ENCODE data around the gene MACO1. TPM values are rescaled to one million over a fixed set of nuclear protein-coding genes. Genes with fewer than 3 reads are reported as not detected.
"Not testable (repeated sequence)": the region's sequence is repeated elsewhere in the genome, so short reads cannot be mapped to it uniquely, and the experiment has no call there.

Gene MACO1
- total RNA-seq, result 7.9 and 11.5 TPM in 2 replicates

- no peak for TF ChIP-seq CTCF (conservative IDR thresholded peaks at IDR 0.05; ENCODE audit: low read depth, low read length)
- H3K4me3 ChIP-seq (ENCODE audit: low read depth, low read length), result peak within 1 kb of the TSS; percentile 87
- DNase-seq (ENCODE audit: low read depth), result peak; percentile 83
Observed at GRCh38 chr1:25430073-25430966, at the start of gene MACO1. MACO1 (plus strand) TSS chr1:25430897; CDS start chr1:25431099, 202 bp downstream.

GRCh38 chr1:25382543-25382942 lies 48.2 kb upstream of the MACO1 start:
- not testable (repeated sequence) for H3K4me3 ChIP-seq (ENCODE audit: low read depth, low read length); DNase-seq (ENCODE audit: low read depth)

GRCh38 chr1:25383090-25383489 lies 47.6 kb upstream of the MACO1 start:
- not testable (repeated sequence) for DNase-seq (ENCODE audit: low read depth)

GRCh38 chr1:25383875-25384274 lies 46.8 kb upstream of the MACO1 start:
- not testable (repeated sequence) for H3K4me3 ChIP-seq (ENCODE audit: low read depth, low read length); DNase-seq (ENCODE audit: low read depth)

More at GRCh38 chr1:25383090-25383489, 47.6 kb upstream of the MACO1 start:
- H3K4me3 ChIP-seq (ENCODE audit: low read depth, low read length), result not testable (repeated sequence)

- H3K4me3 ChIP-seq (ENCODE audit: low read depth, low read length); DNase-seq (ENCODE audit: low read depth): not testable (repeated sequence)
Observed at GRCh38 chr1:25387096-25387495, 43.6 kb upstream of the MACO1 start.

GRCh38 chr1:25388691-25389090 lies 42.0 kb upstream of the MACO1 start:
- not testable (repeated sequence) for DNase-seq (ENCODE audit: low read depth); H3K4me3 ChIP-seq (ENCODE audit: low read depth, low read length)

- not testable (repeated sequence) for DNase-seq (ENCODE audit: low read depth); H3K4me3 ChIP-seq (ENCODE audit: low read depth, low read length)
Observed at GRCh38 chr1:25389721-25390120, 41.0 kb upstream of the MACO1 start.

GRCh38 chr1:25392841-25393240 lies 37.9 kb upstream of the MACO1 start:
- DNase-seq (ENCODE audit: low read depth), result no peak
- no peak overlapping the region for H3K4me3 ChIP-seq (ENCODE audit: low read depth, low read length)
- TF ChIP-seq CTCF (conservative IDR thresholded peaks at IDR 0.05; ENCODE audit: low read depth, low read length), result no peak

GRCh38 chr1:25397549-25397948 lies 33.1 kb upstream of the MACO1 start:
- H3K4me3 ChIP-seq (ENCODE audit: low read depth, low read length); DNase-seq (ENCODE audit: low read depth): not testable (repeated sequence)

- not testable (repeated sequence) for H3K4me3 ChIP-seq (ENCODE audit: low read depth, low read length); DNase-seq (ENCODE audit: low read depth)
Observed at GRCh38 chr1:25398079-25398478, 32.6 kb upstream of the MACO1 start.

GRCh38 chr1:25402947-25403803 lies 27.5 kb upstream of the MACO1 start:
- peak; percentile 29 for TF ChIP-seq CTCF (conservative IDR thresholded peaks at IDR 0.05; ENCODE audit: low read depth, low read length)
- DNase-seq (ENCODE audit: low read depth); H3K4me3 ChIP-seq (ENCODE audit: low read depth, low read length): not testable (repeated sequence)

GRCh38 chr1:25405731-25406305 lies 24.9 kb upstream of the MACO1 start:
- DNase-seq (ENCODE audit: low read depth); H3K4me3 ChIP-seq (ENCODE audit: low read depth, low read length): not testable (repeated sequence)

GRCh38 chr1:25409641-25410427 lies 20.9 kb upstream of the MACO1 start:
- not testable (repeated sequence) for DNase-seq (ENCODE audit: low read depth); H3K4me3 ChIP-seq (ENCODE audit: low read depth, low read length)

All from epithelial cell of proximal tubule (primary cell).